GM19025 (cell line): ENCODE data around the gene SHB.

ENCODE experiments used
- ATAC-seq: cut with Tn5 transposase; IDR thresholded peaks from one replicate; pipeline ENCODE4 v1.9.1; 2021; ENCODE audit warnings: mild to moderate bottlenecking, low read depth, moderate library complexity; ENCODE audit not compliant: unreplicated experiment

SHB gene

DNA sequence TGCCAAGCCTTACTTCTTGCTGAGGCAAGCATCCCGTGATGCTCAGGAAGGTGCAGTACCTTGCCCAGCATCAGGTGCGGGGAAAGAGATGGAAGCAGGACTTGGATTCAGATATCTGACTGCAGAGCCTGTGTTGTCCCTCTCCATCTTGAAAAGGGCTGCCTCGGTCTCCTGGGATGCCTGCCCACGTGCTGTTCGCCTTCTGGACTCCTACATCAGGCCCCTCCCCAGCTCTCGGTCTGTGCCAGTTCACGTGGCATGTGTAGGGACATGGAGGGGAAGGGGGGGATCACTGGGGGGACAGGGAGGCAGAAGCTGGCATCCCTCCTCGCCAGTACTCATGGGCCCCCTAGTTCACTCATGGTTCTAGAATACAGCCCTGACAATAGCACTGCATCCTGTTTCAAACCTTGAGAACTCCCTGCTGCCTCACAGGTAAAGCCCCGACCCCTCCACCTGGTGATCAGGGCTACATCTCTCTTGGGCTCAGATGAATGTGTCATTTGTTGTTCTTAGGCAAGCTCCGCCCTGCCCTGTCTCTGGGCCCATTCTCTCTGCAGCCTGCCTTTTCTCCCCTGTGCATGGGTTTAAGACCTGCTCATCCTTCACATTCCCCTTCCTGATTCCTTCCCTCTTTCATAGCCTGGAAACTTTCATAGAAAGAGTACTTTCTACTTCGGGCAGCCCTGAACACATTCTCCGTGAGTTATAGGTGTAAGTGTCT is 126.2 kb downstream of the SHB start:
- no peak for ATAC-seq

DNA sequence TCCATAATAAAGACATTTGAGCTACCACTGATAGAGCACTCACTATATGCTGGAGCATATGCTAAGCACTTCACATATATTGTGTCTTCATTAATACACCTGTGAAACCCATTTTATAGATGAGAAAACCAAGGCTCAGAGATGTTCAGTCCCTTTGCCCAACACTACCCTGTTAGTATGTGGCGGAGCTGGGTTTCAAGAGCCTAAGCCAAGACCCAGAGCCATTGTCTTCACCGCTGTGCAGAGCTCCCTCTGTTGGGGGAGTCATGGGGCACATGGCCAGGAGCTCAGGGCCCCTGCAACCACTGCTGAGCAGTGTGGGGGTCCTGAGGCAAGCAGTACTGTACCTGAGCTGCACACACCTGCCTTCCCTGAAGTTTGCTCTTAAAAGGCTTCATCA is 127.8 kb downstream of the SHB start:
- no peak for ATAC-seq

DNA sequence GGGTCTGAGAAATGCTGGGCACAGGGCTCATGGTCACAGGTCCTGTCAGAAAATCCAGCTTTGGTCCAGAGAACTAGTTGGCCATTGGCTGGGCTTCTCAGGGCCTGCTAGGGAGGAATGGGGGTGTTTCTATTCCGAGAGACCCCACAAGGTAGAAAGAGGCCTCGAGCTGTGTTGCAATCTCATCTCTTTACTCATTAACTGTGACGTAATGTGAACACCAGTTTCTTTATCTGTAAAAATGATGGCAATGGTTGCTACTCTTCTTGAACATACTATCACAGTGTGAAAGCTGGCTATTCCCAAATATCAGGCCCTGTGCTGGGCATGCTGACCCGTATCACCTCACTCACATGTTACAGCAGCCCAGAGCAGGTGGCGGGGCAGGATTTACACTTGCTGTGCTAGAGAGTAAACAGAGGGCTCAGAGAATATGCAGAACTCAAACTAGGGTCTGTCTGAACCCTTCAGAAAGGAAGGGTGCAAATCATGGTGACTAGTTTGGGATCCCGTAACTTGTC is 129.4 kb downstream of the SHB start:
- no peak for ATAC-seq

DNA sequence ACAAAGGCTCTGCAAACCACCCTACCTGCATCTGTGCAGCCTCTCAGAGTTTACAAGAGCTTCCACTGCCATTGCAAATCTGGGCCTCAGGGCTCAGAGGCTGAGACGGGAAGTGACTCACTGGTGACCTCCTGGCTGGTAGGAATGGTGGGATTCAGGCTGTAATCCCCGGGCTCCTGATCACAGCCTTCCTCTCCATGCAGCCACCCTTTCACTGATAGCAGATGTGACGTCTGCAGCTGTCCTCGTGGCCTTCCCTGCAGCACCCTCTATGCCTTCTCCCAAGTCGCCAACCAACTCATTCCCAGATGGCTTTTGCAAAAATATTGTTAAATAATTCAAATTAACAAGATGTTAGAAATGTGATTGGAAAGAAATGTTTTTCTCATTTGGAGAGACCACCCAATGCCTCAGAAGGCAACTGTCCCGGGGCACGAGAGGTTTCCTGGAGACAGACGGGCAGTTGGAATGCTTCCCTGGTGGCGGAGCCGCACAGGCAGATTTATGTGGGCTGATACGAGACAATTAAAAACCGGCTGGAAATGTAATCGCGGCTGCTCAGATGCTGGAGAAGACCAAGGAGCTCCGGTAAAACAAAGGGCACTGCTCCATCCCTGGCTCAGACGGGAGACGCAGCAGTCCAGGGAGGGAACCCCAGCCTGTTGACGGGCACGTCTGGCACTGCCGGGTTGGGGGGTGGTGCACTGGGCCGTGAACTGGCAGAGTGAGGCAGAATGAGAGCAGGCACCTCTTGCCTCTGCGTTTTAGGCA is 130.7 kb downstream of the SHB start:
- ATAC-seq, result no peak

DNA sequence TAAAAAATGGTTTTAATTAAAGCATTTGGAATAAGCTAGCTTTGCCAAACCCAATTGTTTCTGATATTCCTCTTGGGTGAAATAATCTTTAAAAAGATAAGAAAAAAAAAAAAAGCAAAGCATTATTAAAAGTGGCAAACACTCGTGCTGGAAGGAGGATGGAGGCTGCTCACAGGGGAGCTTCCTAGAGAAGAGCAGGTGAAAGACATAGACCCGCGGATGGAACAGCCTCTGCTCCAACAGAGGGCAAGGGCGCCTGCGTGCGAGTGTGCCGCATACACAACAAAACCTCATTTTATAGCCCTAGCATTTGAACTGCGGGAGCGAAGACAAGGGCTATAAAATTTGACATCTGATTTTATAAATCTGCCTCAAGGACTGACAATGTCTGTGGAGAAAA is 131.7 kb downstream of the SHB start:
- no peak for ATAC-seq

DNA sequence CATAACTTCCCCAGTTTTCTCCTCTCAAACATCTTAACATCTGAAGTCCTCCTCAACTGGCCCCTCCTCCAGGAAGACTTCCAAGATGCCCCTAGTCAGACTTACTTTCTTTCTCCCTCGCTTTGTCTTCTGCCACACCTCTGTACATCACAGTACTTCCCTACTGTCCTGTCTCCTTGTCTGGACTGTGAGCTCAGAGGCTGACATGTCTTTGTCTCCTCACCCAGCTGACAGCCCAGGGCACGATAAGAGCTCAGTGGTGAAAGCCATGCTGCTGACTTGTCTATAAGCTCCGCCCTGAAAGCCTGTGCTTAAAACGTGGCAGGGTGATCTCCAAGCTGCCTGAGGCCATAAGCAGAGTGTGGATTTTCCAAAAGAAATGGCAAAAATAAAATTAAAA is 132.1 kb downstream of the SHB start:
- no peak for ATAC-seq

DNA sequence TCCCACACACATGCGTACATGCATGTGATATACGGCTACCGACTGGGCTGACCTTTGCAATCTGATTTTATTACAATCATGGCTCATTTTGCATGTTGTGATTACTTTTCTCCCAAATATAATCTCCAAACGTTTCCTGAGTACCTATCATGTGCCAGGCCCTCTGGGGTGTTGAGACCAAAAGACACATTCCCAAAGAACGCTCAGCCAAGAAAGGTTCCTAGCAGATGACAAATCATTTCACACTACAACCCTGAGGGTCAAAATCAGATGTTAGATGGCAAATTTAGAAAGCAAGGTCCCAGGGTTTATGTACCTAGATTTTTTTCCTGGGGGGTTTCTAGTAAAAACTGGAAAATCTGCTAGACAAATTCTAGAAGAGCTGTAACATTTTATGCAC is 132.7 kb downstream of the SHB start:
- ATAC-seq, result no peak

DNA sequence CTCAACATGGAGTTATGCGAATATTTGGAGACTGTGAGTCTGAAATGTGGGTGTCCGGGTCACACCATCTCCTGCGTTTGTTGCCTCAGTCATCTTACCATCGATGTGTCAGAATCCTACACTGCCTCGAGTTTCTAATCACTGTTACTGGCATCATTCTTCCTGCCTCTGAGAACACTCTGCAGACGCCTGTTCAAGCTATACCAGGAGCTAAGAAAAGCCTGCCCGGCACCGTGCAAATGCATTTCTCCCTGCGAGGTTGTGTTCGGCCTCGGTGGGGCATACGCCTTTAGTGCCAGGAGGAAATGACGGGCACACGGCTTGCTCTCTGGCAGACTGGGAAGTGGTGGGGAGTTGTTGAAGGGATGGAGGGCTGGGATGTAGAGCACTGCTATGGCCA is 133.9 kb downstream of the SHB start:
- no peak for ATAC-seq

DNA sequence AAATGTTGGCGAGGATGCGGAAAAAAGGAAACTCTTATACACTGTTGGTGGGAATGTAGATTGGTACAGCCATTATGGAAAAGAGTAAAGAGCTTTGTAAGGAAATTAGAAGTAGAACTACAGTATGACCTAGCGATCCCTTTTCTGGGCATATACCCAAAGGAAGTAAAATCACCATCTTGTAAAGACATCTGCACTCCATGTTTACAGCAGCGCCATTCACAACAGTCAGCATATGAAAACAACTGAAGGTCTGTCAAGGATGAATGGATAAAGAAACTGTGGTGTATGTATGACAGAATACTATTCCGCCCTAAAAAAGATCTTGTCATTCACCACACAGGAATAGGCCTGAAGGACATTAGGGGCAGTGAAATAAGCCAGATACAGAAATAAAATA is 137.4 kb downstream of the SHB start:
- no peak for ATAC-seq

DNA sequence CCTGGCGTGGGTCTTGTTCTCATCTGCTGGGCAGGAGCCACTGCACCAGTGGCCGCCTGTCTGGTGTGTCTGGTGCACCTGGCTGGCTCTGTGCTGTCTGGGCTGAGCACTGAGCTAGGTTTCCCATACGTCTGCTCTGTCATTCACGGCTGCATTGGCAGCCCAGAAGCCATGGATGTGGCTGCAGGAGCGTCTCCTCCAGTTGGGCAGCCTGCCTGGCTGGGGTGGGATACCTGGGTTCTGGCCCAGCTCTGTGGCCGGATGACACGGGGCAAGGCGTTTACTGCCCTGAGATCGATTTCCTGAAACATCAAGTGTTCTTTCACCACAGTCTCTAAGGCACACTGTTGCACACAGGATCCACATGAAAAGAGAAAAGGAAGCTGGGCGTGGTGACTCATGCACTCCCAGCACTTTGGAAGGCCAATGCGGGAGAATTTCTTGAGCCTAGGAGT is 139.6 kb downstream of the SHB start:
- ATAC-seq, result no peak

DNA sequence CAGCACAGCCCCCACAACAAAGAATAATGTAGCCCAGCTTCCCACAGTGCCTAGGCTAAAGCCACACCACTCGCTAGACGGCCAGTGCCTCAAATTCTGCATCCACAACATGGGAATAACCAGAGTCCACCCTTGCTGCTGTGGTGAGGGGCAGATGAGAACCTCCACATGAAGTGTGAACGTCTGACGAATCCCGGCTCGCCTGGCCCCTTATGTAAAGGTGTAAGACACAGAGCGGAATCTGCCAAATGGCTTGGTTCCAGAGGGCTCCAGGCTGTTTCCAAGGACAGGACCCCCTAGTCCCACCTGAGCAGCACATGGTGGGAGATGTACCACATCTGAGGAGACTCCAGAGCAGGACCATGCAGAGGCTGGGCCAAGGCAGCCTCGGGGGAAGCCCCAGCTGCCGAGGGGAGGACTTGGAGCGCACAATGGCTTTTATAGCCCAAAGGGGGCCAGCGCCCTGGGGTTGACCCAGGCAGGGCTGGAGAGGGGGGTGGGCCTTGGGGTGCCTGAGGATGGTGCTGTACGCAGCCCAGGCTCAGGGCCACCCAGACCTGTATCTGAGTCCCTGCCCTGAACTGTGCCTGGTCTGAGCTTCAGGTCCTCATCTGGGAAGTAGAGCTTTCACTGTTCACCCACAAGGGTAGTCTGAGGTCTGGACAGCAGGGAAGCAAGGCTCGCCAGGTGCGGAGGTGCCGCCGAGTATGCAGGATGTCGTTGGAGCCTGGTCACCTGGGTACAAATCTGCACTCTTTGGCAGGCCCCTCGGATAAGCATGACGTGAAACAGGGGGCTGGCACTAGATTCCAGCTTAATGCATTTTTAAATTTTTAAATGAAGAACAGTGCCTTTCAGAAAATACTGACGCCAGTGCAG is 140.2 kb downstream of the SHB start:
- no peak for ATAC-seq

DNA sequence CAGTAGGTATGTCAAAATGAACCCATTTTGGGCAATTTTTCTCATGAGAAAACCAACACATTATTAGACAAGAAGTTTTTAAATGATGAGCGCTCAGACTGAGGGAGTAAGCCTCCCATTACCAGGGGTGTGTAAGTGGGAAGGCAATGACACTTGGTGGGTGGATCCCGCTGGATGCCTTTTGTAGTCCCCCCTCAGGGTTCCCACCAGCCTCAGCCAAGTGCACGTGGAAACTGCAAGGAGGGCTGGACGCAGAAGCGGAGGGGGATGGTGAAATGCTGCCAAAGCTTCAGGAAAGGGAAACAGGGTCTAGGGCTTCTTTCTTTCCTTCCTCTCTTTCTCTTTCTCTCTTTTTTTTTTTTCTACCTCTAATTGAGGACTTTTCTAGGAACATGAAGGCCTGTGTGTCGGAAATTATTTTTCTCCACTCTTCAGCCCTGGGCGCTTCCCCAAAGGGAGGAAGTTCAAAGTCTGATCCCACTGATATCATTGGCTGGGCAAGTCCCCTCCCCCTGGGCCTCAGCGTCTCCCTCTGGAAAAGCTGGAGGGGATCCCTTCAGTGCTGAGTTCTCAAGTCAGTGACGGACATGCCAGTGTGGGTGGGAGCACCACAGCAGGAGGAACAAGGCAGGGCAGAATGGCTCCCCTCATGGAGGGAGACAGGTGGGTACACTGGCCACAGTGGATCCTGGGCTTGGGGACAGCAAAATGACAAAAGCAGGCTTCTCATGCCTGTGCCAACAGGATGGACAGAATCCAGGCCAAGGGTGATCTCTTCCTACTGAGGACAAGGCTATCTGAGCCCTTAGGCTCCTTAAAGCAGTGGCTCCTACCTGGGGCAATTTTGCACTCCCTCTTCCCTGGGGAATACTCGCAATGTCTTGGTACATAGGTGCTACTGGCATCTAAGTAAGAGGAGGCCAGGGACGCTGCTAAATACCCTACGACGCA is 141.2 kb downstream of the SHB start:
- ATAC-seq, result no peak

DNA sequence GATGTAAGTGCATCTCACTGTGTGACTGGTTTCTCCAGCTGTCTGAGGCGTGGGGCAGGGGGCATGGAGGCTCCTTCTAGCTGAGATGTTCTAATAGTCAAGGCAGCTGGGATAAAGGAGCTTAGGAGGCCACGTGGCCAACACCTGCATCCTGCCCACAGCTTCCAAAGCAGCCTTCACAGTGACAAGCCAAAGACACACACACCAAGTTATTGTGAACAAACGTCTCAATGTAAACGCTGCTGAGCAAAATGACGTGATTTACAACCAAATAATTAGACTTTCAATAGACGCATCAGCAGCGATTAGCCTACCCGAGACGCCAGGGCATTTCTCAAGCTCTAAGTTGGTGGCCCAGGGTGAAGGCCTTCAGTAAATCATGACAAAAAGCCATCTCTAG is 141.9 kb downstream of the SHB start:
- no peak for ATAC-seq

DNA sequence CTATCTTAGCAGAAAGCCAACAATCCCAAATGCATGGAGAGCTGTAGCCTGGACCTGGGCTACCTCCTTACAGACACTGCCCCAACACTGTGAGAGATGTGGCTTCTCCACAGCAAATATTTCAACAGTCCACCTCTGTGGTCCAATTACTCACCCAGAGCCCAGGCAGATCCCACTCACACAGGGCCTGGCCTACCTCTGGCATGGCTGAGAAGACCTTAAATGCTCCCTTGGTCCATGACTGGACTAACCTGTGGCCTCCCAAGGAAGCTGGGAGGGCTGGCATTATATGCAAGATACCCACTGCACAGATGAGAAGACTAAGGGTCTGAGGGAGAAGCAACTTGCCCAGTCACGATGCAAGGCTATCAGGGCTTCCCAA is 142.3 kb downstream of the SHB start:
- ATAC-seq, result no peak

DNA sequence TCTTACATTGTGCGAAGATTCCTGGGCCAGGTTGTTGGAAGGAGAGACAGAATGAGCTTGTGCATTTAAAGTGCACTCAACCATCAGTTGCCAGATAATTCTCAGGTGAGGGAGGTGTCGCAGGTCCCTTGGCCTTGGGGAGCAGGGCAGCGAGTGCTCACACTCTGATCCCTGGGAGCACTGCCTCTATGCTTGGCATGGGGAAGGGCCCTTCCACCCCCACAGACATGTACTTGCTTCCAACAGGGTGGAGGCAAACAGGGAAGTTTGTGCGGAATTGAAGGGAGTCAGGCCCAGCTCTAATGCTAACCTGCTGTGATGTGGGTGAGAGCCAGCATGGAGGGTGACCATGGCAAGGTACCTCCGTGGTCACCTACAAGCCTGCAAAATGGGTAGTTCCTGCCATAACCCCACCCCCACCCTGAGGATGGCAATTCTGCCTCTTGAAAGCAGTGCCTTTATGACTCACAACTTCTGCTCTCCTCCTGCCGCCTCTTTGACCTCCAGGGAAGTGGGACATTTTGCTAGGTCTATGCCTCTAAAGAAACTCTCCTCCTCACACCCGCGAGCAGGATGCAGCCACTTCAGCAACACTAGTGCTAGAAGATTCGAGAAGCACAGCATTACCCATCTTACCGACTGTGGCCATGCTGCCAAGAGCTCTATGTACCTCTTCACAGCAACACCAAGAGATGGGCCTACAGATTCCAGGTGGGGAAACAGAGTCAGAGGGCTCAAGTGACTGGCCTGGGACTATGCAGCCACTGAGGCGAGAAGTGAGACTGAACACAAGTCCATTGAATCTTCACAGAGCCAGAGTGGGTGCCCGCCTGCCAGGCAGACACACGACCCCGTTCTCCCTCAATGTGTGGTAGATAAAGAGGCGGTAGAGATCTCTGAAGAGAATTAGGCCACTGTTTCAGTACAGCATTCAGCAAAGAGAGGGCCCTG is 143.0 kb downstream of the SHB start:
- no peak for ATAC-seq

DNA sequence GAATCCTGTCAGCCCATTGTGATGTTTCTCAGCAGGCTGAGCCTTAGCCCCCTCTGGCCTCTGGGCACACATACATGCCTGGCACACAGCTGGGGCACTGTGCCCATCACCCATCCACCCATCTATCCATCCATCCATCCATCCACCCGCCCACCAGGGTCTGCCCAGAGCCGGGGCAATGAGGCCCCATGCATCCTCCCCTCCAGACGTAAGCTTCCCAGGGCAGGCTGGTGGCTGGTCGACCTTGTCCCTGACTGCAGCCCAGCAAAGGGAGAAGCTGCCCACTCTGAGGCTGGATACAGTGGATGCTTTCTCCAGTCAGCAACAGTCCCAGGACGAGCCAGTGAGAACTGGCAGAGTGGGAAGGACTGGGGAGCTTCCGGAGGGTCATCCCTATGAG is 144.0 kb downstream of the SHB start:
- no peak for ATAC-seq

DNA sequence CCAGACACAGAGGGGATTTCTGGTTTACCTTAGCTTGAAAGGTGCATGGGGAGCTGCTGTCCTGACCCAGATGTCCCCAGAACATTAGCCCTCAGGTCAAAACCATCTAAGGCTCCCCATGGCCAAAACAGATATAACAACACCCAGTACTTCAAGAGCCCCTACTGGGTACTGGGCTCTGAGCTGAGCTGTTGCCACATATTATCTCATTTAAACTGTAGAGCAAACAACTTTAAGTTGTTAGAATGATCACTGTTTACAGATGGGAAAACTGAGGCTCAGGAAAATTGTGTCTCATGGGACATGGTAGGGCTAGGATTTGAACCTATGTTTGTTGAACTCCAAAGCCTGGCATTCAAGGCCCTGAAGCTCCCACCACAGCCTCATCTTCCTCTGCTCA is 144.5 kb downstream of the SHB start:
- ATAC-seq, result no peak

DNA sequence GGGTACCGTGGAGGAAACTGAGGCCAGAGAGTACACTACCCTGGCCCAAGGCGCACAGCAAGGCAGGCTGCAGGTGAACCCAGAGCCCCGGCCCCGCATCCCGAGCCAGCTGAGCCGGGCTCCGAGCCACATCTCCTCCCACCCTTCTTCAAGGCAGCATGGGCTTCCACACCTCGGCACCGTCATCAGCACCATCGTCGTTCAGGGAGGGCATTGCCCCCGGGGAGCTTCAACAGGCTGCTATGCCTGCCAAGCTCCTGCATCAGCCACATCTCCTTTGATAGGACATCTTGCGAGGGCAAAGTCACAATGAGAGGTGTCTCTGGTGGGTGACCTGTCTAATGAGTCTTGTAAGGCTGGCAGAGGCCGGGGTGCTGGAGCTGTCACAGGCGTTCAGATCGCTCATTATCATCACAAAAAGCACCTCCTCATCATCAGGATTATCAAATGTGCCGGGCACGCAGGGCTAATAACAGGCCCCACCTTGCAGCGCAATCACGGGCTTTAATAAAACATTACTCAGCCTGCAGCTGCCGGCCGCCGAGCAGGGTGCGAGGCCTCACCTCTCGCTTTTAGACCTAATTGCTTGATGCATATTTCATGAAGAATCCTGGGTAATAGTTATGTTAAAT is 145.1 kb downstream of the SHB start:
- no peak for ATAC-seq
